ENCODE measurements around the gene CAMTA1.

Gene CAMTA1

GRCh38 chr1:7047866-7048265 lies 262.6 kb downstream of the CAMTA1 start:
- no peak for TF ChIP-seq CTCF (IDR thresholded peaks at IDR 0.05; ENCODE audit: borderline replicate concordance, insufficient read depth, low read depth, low read length)
- no peak overlapping the region for H3K4me3 ChIP-seq (ENCODE audit: low read depth, low read length)

GRCh38 chr1:7048395-7048794 lies 263.1 kb downstream of the CAMTA1 start:
- H3K4me3 ChIP-seq (ENCODE audit: low read depth, low read length) = no peak overlapping the region
- TF ChIP-seq CTCF (IDR thresholded peaks at IDR 0.05; ENCODE audit: borderline replicate concordance, insufficient read depth, low read depth, low read length) = no peak

GRCh38 chr1:7049913-7050625 lies 264.8 kb downstream of the CAMTA1 start:
- H3K4me3 ChIP-seq (ENCODE audit: low read depth, low read length) = no peak overlapping the region
- no peak for TF ChIP-seq CTCF (IDR thresholded peaks at IDR 0.05; ENCODE audit: borderline replicate concordance, insufficient read depth, low read depth, low read length)

- no peak overlapping the region for H3K4me3 ChIP-seq (ENCODE audit: low read depth, low read length)
- no peak for TF ChIP-seq CTCF (IDR thresholded peaks at IDR 0.05; ENCODE audit: borderline replicate concordance, insufficient read depth, low read depth, low read length)
Measured at GRCh38 chr1:7050751-7051665, 265.8 kb downstream of the CAMTA1 start.

- TF ChIP-seq CTCF (IDR thresholded peaks at IDR 0.05; ENCODE audit: borderline replicate concordance, insufficient read depth, low read depth, low read length) = no peak
Measured at GRCh38 chr1:7052701-7053100, 267.4 kb downstream of the CAMTA1 start.

GRCh38 chr1:7060745-7061144 lies 275.5 kb downstream of the CAMTA1 start:
- TF ChIP-seq CTCF (IDR thresholded peaks at IDR 0.05; ENCODE audit: borderline replicate concordance, insufficient read depth, low read depth, low read length) = no peak
- H3K4me3 ChIP-seq (ENCODE audit: low read depth, low read length) = no peak overlapping the region

More at GRCh38 chr1:7052701-7053100, 267.4 kb downstream of the CAMTA1 start:
- no peak overlapping the region for H3K4me3 ChIP-seq (ENCODE audit: low read depth, low read length)
